Retina (tissue), 1 donor: ENCODE measurements around the gene CDC14A.
"Not testable (repeated sequence)": the region's sequence is repeated elsewhere in the genome, so short reads cannot be mapped to it uniquely, and the experiment has no call there.

Experiments
- DNase-seq: peaks from one replicate; pipeline ENCODE4 v3.0.0-alpha.2; 2016

CDC14A gene

DNA sequence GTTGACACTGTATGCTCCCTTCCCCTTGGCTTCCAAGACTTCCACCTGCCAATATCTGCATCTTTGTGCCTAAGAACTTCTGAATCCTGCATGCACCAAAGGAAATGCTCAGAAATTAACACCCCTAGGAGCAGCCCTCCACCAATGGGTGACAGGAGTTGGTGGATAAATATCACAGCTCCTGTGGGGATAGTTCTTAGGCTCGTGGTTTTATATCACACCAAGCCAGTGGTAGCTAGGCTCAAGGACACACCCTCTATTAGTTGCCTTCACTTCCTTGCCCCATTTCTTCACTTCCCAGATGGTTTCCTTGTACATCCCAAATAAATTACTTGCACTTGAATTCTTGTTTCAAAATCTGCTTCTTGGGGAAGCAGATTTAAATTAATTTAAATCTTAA lies 16.9 kb upstream of the CDC14A start:
- DNase-seq: no peak

DNA sequence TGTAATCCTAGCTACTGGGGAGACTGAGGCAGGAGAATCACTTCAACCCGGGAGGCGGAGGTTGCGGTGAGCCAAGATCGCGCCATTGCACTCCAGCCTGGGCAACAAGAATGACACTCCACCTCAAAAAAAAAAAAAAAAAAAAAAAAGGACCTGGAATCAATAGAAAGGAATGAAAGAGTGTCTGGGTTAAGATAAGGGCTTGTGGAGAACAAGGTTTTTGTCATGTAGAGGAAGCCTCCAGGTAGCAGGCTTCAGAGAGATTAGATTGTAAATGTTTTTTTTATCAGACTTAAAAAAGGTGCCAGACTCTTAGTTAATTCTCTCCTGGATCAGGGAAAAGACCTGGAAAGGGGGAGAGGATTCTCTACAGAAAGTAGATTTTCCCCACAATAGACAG lies 14.4 kb upstream of the CDC14A start:
- DNase-seq: not testable (repeated sequence)

DNA sequence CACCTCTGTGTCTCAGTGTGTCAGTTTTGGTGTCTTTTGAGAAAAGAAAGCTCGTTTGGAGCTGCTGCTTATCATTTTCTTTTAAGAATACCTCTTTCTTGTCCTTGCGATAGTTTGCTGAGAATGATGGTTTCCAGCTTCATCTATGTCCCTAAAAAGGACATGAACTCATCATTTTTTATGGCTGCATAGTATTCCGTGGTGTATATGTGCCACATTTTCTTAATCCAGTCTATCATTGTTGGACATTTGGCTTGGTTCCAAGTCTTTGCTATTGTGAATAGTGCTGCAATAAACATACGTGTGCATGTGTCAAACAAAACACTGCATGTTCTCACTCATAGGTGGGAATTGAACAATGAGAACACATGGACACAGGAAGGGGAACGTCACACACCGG lies 12.6 kb upstream of the CDC14A start:
- not testable (repeated sequence) for DNase-seq

DNA sequence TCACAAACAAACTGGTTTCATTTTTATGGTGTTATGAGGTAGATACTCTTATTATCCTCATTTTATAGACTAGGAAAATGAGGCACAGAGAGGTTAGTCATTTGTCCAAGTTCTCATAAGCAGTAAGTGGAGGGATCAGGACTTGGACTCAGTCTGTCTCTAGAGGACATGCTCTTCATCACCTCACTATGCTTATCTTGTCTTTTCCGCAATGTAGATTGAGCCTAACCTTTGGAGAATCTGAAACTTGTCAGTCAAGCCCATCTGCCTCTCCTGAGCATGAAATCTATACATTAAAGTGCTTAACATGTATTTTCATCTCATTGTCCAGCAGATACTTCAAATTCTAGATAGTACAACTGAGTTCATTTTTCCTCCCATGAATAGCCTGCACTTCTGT lies 11.8 kb upstream of the CDC14A start:
- no peak for DNase-seq

DNA sequence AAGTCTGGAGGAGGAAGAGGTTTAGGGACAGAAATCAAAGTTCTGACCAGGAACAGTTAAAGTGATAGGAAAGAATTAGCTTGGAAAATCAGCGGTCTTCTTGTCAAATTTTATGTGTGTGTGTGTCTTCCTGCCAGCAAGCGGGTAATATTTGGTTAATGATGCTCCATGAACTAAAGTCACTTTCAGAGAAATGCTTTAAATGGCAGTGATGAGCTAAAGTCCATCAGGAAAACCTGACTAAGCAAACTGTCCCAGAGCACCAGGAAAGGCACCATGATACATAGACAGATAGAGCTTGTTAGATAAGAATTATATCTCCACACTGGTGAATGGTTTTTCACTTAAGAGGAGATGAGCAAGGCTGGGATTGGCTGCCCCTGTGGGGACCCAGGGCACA lies 10.0 kb upstream of the CDC14A start:
- no peak for DNase-seq

DNA sequence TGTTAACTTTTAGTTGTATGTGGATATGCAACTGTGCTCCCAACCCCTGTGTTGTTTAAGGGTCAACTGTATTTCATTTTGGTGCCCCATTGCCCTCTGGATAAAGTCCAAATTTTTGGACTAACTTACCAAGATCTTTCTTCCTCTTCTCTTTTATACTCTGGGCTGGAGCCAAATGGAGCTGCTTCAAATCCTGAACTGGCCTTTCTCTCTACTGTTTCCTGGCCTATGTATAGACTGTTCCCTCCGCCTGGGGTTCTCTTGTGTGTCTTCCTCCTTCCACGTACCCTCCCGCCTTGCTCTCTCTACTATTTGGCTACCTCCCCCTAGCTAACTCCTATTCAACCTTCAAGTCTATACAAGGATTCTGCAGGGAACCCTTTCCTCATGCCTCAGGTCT lies 8.4 kb upstream of the CDC14A start:
- DNase-seq: no peak

DNA sequence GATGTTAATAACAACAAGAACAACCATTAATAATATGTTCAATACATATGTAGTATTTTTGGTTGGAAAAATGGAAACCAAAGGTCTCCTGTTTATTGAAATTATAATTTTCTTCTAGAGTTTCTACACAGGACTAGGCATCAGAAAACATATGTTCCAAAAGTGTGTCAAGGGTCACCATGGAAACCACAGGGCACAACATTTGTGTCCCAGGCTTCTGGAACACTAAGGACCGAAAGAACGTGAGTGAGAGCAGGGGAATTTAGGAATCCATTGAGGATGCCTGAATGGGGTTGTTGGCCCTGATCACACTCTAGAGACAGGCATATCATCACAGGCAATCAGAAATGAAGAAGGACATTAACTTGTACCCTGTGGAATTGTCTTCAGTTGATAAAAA lies 7.5 kb upstream of the CDC14A start:
- DNase-seq: no peak

DNA sequence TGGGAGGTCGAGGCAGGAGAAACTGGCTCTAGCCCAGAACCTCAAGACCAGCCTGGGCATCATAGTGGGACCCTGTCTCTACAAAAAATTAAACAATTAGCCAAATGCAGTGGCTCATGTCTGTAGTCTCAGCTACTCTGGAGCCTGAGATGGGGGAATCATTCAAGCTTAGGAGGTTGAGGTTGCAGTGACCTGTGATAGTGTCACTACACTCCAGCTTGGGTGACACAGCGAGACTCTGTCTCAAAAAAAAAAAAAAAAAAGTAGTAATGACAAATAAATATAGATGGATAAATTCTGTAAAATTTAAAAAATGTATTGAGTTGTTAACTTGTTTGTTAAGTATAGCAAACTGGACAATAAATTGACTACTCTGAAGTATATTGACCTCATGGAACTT lies 5.9 kb upstream of the CDC14A start:
- DNase-seq: no peak

DNA sequence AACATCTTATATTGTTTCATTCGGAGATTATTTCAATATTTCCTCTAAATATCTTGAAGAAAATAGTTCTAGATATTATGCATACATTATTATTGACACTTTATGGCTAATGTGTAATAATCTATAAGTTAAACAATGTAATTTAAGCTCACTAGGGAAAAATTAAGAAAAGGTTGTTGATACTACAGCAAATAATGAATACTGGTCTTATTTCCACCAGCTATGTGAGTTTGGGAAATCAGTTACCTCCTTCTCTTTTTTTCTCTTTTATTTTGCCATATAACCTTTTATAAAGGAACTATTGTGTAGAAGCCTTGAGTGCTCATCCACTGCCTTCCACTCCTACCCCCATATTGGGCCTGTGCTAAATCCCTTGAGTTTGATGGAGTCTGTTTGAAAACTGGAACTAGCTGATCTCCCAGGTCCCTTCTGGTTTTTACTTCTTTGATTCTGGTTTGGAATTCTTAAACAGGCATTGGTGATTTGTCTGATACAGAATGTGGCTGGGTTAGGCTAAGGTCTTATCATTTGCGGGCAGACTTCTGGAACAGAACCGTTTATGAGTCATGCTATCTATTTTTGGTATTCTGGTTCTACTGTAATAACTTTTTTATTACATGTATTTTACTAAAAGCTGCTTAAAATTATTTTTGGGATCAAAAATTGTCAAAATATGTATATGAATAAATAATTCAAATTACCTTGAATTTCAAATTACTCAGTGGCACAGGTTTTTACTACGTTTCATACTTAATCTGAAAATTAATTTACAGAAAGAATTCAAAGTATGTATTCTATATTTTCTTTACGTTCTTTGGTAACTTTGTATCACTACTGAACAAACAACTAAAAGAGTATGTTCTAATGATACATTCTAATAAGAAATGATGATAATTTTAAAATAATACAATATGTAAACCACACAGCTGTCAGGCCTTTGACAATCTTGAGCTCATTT lies 5.0 kb upstream of the CDC14A start:
- no peak for DNase-seq

DNA sequence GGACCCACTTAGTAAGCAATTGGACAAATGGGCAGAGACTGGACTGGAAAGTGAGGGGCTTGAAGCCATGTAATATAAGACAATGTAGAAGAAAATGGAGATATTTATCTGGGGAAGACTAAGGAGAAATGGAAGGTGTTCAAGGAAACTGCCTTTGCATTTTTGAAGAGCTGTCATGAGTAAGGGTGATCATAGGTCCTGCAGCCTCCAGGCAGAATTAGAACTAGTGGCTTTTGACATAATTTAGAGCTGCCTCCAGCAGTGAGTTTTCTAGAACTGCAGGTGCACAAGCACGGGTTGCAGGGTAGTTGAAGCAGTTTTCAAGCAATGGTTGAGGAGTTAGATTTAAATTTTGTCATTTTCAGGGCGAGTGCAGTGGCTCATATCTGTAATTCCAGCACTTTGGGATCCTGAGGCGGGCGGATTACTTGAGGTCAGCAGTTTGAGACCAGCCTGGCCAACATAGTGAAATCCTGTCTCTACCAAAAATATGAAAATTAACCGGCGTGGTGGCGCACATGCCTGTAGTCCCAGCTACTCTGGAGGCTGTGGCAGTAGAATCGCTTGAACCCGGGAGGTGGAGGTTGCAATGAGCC lies 3.7 kb upstream of the CDC14A start:
- no peak for DNase-seq

DNA sequence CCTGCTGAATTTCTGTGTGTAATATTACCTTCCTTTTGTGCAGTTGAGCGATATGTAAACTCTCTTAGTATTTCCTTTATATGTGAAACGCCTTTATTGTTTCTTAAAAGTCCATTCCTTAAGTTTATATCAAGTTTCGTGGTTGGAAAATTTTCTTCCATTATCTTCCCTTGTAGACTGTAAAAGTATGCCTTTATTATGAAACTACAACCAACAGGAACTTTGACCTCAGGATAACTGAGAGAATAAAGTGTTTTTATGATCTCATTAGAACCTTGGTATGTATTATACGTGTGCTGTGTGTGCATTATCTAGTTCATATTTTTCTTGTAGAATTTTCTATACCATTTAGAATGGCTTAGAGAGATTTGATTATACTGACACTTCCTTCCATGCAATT lies 3.1 kb upstream of the CDC14A start:
- DNase-seq: no peak

DNA sequence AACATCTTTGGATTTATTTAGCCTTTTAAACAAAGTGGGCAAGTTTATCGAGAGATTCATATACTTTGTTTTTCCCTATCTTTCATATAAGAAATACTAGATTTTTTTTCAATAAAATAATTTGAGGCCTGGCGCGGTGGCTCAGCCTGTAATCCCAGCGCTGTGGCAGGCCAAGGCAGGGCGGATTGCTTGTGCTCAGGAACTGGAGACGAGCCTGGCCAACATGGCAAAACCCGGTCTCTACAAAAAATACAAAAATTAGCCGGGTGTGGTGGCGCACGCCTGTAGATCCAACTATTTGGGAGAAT lies 1.6 kb upstream of the CDC14A start:
- DNase-seq: no peak

DNA sequence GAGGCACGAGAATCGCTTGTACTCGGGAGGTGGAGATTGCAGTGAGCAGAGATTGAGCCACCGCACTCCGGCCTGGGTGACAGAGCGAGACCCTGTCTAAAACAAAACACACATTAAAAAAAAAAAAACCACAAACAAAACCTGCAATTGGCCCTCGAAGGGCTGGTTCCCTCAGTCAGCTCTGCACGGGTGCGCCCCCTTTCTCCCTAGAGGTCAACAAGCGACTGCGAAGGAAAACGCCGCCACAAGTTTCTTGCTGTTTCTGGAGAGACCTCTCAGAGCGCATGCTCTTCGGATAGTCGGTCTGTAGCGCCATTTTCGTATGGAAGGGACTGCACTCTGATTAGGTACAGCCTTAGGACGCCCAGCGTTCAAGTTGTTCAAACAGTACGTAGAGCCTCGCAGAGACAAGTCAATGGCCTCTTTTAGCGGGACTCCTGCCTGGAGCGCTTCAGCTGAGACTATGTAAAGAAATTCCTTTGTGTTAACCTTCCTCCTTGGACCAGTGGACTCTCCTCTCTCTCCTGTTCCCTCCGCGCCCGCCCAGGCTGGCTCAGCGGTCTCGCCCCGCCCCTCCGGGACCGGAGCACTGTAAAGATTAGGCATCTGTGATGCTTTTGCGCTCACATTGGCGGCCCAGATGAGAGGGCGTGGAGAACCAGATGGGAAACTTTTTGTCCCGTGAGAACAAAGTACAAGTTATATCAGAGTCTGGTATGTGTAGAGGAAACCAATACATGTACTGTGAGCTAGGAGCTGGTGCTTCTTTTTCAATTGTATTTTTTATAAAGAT lies 1.0 kb upstream of the CDC14A start:
- peak; percentile 96 for DNase-seq

DNA sequence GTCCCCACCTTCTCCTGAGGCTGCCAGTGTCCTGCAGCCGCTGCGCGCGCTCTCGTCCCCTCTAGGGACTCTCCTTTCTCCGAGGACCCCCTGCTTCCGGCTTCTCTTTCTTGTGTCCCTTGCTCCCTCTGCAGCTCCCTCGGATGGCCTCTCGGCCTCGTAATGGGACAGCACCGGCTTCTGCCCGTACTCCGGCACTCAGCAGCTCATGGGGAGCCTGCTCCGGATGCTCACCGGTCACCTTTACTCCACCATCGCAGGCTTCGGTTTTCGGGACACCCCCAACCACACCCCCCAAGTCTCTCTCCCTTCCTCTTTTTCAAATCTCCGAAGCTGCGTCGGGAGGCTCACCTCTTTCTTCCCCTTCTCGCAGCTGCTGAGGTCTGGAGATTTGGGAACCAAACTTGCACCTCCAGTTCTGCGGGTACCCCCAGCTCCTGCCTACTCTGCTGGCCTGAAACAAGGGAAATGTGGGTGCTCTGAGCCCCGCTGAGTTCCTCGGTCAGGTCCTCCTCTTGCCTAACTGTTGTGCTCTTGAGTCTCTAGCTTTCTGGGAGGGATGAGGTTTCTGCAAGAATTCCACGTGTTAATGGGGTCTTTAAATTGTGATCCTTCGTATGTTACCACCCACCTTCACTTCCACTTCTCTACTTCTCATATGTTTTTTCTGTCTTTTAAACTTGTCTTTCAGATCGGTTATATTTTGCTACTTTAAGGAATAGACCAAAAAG lies 930 bp downstream of the CDC14A start:
- no peak for DNase-seq

DNA sequence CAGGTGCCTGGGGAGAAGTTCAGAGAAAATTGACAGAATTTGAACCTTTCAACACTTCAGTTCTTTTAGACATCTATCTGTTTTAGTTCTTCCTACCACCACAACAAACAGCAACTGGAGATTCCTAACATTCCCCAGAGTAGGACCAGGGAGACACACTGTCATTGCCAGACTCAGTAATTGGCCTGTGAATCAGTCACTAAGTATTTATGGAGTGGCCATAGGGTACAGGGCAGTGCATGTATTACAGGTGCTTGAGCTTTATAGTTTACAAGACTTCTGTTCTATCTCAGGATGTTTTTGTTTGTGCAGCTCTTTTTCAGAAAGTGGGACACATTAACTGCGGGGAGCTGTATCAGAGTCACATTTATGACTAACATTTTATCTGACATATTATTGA lies 1.7 kb downstream of the CDC14A start:
- no peak for DNase-seq

DNA sequence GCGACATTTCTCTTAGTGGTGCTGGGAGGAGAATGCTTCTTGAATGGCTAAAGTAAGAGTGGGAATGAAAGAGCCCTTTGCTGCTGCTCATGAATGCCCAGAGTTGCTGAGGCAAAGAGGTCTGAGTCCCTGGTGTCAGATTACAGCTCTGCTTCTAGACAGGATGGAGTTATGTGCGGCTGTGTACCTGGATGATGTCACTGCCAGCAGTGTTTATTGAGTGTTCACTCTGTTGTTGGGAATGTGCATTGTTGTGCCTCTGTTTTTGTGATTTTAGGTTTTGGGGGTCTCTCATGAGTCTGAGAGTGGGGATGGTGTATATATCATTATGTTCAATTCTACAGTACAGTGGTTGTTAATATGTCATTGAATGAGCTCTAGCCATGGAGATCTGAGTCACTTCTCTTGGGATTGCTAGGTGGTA lies 2.7 kb downstream of the CDC14A start:
- peak; percentile 13 for DNase-seq

DNA sequence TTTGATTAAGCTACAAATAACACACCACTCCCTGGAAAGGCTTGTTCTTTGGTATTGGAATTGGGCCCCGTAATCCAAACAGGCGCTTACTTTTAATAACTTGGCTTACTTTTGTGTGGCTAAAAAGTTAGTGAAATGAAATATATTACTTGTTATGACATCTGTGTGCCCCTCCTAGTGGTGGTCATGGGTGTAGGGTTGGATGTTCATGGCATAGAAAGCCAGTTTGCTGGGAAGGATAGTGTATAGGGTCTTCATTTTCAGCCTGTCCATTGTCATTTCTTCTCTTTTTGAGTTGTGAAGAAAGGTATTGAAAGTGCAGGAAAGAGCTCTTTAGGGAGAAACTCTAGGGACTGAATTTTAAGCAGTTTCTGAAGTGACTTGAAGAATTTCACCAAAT lies 5.9 kb downstream of the CDC14A start:
- DNase-seq: no peak

DNA sequence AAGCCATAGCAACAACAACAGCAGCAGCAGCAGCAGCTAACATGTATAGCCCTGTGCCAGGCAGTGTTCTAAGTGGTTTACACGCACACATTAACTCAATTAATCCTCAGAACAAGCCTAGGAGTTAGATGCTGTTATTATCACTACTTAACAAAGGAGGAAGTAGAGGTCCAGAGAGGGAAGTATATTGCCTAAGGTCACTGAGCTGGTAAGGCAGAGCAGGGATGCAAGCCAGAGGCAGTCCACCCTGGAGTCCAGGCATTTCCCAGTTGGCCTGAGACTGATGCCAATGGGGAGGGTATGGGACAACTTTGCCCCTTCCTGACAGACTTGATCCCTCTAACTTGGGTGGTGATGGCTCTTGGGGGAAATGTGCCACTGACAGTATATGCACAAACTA lies 6.8 kb downstream of the CDC14A start:
- DNase-seq: no peak

DNA sequence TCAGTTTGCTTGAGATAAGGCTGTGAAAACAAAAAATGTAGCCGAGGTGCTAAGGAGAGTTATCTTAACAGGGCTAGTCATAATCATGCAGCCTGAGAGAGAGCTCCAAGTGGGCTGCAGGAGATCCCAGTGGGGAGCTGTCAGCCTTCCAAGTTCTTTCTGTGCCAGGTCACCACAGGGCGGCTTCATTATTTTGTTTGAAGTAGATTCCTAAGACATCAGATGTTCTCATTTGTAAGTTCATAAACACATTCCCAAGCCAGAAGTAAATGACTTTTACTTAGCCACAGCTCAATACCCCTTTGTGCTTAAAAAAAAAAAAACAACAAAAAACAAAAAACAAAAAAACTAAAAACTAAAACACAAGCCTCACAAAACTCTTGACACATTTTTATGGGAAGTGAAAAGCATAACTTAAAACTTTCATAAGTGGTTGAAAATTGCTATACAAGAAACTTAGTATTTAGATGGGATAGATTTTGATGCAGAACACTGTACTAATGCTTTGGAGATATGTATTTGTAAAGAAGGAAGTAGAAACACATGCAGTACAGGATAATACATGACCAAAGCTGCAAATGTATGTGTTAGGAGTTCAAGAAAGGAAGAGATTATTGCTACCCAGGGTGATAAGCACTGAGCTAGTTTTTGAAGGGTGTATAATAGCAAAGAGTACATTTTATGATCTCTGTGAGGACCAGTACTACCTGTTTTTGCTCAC lies 8.6 kb downstream of the CDC14A start:
- DNase-seq: no peak

DNA sequence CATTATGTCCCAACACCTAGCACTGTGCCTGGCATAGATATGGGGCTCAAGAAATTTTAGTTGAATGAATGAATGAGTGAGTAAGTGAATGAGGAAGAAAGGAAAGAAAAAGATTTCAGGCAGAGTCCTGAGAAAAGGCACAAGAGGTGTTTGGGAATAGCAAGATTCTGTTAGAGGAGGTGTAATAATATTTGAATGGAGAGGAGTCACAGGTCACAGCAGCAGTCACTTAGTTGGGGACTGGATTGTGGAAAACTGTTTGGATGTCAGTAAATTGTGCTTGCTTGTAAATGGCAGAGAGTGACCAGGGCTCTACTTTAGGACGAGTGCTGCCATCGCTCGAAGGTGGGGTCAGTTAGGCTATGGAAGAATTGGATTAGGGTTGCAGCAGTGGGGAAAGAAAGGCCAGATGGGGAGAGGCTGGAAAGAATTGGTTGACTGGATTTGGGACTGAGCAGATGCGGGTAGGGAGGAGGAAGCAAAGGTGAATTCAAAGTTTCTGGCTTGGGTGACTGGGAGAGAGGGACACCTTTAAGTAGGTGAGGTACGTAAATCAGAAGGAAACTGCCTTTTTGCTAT lies 9.3 kb downstream of the CDC14A start:
- no peak for DNase-seq

DNA sequence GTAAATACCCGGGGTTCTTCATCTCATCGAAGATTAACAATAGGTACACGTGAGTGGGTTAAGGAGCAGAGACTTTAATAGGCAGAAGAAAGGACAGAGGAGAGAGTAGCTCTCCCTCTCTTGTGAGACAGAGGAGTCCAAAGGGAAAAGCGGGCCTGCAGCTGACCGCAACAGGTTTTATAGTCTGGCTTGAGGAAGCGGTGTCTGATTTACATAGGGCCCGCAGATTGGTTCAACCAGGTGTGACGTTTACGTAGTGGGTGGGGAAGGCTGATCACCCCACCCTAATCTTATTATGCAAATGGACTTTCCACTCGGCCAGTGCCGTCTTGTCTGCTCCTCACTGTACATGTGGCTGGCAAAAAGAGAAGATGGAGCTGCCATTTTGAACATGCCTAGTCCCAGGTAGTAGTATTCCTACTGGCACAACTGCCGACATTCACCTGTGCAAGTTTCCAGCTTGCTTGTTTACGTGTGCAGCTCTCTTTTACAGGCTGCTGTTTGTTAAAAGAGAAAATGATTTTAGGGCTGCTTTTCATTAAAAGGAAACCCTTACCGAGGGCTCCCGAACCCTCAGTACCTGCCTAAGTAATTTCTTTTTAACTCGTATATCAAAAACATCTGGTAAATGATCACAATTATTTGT lies 10.6 kb downstream of the CDC14A start:
- DNase-seq: peak; percentile 39

DNA sequence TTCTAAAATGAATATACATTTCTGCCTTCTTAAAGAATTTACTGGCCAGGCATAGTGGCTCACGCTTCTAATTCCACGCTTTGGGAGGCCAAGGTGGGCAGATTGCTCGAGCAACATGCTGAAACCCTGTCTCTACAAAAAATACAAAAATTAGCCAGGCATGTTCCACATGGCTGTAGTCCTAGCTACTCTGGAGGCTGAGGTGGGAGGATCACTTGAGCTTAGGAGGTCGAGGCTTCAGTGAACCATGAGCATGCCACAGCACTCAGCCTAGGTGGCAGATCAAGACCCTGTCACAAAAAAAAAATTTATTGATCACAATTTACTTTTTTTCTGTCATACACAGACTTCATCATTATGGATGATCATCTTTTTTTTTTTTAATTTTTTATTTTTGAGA lies 11.5 kb downstream of the CDC14A start:
- no peak for DNase-seq
